AG04450 (cell line): ENCODE data around the gene CCL22. TPM values are rescaled to one million over a fixed set of nuclear protein-coding genes. Genes with fewer than 3 reads are reported as not detected.

ENCODE experiments used
- CTCF ChIA-PET: fragments of 300-600, 350-600 bp; formaldehyde crosslinking; extraction: SDS; loops from one replicate; lab custom pipeline; 2022; ENCODE audit warnings: antibody characterized with exemption, inconsistent platforms; lab: Charles Lee
- POLR2A ChIA-PET: fragments of 350-600 bp; formaldehyde crosslinking; extraction: SDS; loops from one replicate; lab custom pipeline; 2021; ENCODE audit warnings: antibody characterized with exemption, inconsistent platforms; lab: Yijun Ruan, JAX
- DNase-seq: peaks from one replicate; pipeline ENCODE4 v3.0.0-alpha.2; 2011; ENCODE audit warnings: low read depth, low spot score
- H3K27ac ChIP-seq: one replicate; pipeline ENCODE4 v1.5.1; 2012; ENCODE audit warnings: low read depth, low read length, control low read depth
- H3K27me3 ChIP-seq: one replicate; pipeline ENCODE4 v1.6.0; 2012; ENCODE audit warnings: low read length; ENCODE audit not compliant: control insufficient read depth, insufficient read depth
- H3K4me3 ChIP-seq: 2 replicates; pipeline ENCODE4 v1.5.1; 2011; ENCODE audit warnings: mild to moderate bottlenecking, low read depth, low read length, control low read depth
- H3K9me3 ChIP-seq: 2 replicates; pipeline ENCODE4 v1.5.1; 2012; ENCODE audit warnings: low read length; ENCODE audit not compliant: control insufficient read depth, insufficient read depth
- CTCF ChIP-seq: IDR thresholded peaks from 2 replicates; pipeline ENCODE4 v1.5.1; 2011; ENCODE audit warnings: low read depth, low read length, control low read depth, inconsistent platforms
- polyA minus RNA-seq: library from RNA; depleted of rRNA, polyadenylated mRNA; stranded (reverse); fragments of >200 nt; gene quantifications from 2 replicates; pipeline ENCODE4 v1.2.3, GENCODE V29; 2011; rRNA and poly(A)+ RNA removed
- polyA plus RNA-seq: library from polyadenylated mRNA; depleted of rRNA; stranded (reverse); fragments of >200 nt; gene quantifications from 2 replicates; pipeline ENCODE4 v1.2.3, GENCODE V29; 2011; rRNA removed

Gene CCL22
- polyA plus RNA-seq (not detected in 2 replicates), polyA minus RNA-seq (not detected in 2 replicates)

DNA sequence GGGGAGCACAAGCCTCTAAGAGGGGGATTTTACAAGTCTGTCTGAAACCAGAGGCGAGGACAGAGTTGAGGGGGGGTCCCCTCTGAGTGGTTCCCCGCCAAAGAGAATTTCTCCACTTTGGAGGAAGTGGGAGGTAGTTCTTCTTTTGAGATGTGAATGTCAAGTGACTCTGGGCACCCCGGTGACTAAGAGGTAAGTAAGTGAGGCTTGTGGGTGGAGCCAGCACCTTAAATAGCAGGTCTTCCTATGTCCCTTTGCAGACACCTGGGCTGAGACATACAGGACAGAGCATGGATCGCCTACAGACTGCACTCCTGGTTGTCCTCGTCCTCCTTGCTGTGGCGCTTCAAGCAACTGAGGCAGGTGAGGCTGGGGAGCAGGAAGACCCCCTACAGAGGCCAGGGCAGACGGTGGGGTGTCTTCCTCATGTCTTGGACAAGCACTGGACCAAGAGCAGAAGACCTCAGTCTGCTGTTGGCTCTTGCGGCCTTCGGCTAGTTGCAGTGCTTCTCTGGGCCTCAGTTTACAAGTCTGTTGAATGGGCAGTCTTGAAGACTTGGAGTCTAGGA is at the start of gene CCL22:
TSS of gene CCL22 (plus strand) at position 257 of the 569 bp plus-strand sequence. CDS start at position 291, 34 bp downstream.
- Histone ChIP-seq H3K4me3 (no peak within 1 kb of the TSS), H3K27ac (peak within 1 kb of the TSS; percentile 11), H3K27me3 (peaks cover 58% of the 10 kb centered on the region), H3K9me3 (no peaks in the 10 kb centered on the region)
- DNase-seq = no peak
- CTCF ChIA-PET = no interaction called here
- TF ChIP-seq CTCF = no peak
- POLR2A ChIA-PET = no interaction called here

DNA sequence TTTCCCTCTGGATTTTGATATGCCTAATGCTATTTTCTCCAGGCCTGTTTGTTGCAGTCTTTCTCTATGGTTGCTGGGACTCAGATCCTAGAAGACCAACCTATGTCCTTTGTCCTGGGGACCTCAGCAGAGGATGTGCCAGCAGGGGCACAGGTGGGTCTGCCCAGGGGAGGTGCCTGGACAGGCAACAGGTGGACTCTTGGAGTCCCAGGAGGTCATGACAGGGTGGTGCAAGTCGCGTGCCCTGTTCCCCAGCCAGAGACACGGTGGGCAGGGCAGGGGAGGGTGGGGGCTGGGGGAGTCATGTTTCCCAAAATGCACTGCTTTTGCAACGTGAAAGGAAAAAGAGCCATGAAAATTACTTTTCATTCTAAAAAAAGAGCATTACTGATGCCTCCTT is 47.8 kb upstream of the CCL22 start:
- H3K27me3 ChIP-seq = peaks cover 50% of the 10 kb centered on the region
- H3K4me3 ChIP-seq = no peak overlapping the region
- no peak for DNase-seq
- no peak for TF ChIP-seq CTCF
- CTCF ChIA-PET = interaction anchor here (1.4 to 1.6 kb wide), 2 partner anchors 9 to 10 kb away, joined by 3 to 6 read pairs; no protein-coding TSS in a partner anchor
- POLR2A ChIA-PET = interaction anchor here (0.6 kb wide), 1 partner anchor 70 kb away, joined by 4 read pairs; no protein-coding TSS in a partner anchor
- H3K9me3 ChIP-seq = no peaks in the 10 kb centered on the region
- H3K27ac ChIP-seq = no peak overlapping the region

DNA sequence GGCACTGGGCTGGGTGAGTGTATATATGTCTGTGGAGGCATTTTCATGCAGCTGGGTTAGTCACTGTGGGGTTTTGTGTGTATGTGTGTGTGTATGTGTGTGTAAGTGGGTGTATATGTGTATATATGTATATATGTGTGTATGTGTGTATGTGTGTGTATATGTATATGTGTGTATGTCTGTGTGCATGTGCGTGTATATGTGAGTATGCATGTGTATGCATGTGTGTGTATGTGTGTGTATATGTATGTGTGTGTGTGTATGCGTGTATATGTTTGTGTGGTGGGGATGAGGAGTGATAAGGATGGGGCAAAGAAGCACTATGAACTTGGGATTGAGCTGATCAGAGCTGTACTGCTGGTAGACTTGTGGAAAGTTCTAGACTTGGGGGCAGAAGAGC is 45.1 kb upstream of the CCL22 start:
- Histone ChIP-seq H3K27ac (no peak overlapping the region), H3K4me3 (no peak overlapping the region), H3K9me3 (no peaks in the 10 kb centered on the region), H3K27me3 (peaks cover 31% of the 10 kb centered on the region)
- ChIA-PET POLR2A (no interaction called here), CTCF (interaction anchor here (0.9 kb wide), 2 partner anchors 103 to 206 kb away, joined by 3 to 4 read pairs; no protein-coding TSS in a partner anchor)
- no peak for TF ChIP-seq CTCF
- no peak for DNase-seq

DNA sequence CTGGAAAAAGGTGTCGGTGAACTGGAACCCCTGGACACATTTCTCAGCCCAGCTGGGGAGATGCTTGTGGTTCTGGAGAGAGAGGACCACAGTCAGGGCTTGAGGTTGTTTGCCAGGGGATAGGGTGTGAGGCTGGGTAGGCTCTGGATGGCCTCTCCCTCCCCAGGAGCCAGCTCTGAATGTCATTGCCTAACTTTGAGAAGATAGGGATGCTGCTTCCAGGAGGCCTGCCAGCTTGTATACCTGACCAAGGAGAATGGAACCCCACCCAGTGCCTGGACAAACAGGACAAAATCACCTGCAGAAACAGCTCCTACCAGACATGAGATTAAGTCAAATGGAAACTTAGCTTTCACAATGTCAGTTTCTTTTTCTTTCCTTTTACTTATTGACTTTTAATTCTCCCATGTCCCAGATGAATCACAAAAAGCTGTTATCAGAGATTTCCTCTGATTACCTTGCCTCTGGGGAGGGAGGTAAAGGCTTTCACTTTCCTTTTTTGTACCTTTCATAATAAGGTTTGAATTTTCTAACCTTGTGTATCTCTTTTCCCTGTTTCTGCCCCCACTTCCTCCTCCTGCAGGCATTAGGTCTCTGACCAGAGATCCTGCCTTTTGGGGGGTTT is 44.3 kb upstream of the CCL22 start:
- Histone ChIP-seq H3K27me3 (peaks cover 29% of the 10 kb centered on the region), H3K27ac (no peak overlapping the region), H3K9me3 (no peaks in the 10 kb centered on the region), H3K4me3 (no peak overlapping the region)
- TF ChIP-seq CTCF = no peak
- DNase-seq = no peak
- ChIA-PET CTCF (interaction anchor here (0.9 kb wide), 2 partner anchors 102 to 206 kb away, joined by 3 to 4 read pairs; no protein-coding TSS in a partner anchor), POLR2A (no interaction called here)

DNA sequence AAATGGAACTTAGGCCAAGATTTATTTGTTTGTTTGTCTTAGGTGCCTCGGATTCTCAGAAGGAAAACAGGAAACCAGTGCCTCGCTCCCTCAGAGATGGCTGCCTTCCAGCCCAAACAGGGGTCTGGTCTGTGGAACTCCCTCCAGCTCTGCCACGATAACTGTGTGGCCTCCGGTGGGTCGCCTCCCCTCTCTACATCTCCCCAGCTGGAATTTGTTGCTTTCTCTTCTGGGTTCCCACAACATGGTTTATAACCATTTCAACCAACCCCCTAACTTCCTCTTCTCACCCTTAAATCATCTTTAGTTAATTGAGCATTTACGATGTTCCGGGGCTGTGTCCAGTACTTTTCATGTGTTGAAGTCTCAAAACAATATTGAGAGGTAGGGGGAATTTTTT is 43.2 kb upstream of the CCL22 start:
- TF ChIP-seq CTCF = no peak
- CTCF ChIA-PET = no interaction called here

More for the DNA sequence above, 43.2 kb upstream of the CCL22 start:
- Histone ChIP-seq H3K27ac (no peak overlapping the region), H3K4me3 (no peak overlapping the region), H3K27me3 (peaks cover 23% of the 10 kb centered on the region), H3K9me3 (no peaks in the 10 kb centered on the region)
- no peak for DNase-seq
- POLR2A ChIA-PET = no interaction called here
